Thoracic aorta (tissue), 2 donors: ENCODE data around the gene KCNK1. TPM values are rescaled to one million over a fixed set of nuclear protein-coding genes. Genes with fewer than 3 reads are reported as not detected.

Experiments used
- ATAC-seq: fragments of 150-250 bp; one replicate; pipeline ENCODE4 v1.8.0; 2017; ENCODE audit warnings: low read depth; ENCODE audit not compliant: insufficient number of reproducible peaks, low FRiP score
- DNase-seq: peaks from one replicate; pipeline ENCODE4 v3.0.0-alpha.2; 2020; ENCODE audit warnings: low spot score
- H3K27ac ChIP-seq, 2 donors: fragments of 200-600 bp; sonication (generic); 1 replicate in 1 of 2; 2 replicates in 1 of 2; pipeline ENCODE4 v1.5.1; 2016; ENCODE audit warnings: mild to moderate bottlenecking in 2 of 2, moderate library complexity in 2 of 2
- H3K27me3 ChIP-seq: fragments of 200-600 bp; sonication (generic); replicated peaks from 2 replicates; pipeline ENCODE4 v1.6.0; 2016; ENCODE audit warnings: mild to moderate bottlenecking; ENCODE audit not compliant: insufficient read depth
- H3K36me3 ChIP-seq: fragments of 200-600 bp; sonication (generic); one replicate; pipeline ENCODE4 v1.5.1; 2016
- H3K4me1 ChIP-seq, 2 donors: fragments of 200-600 bp; sonication (generic); 1 replicate in 1 of 2; 2 replicates in 1 of 2; pipeline versions ENCODE4 v1.5.1 to v1.6.0; 2016; ENCODE audit warnings: low read depth in 2 of 2, mild to moderate bottlenecking in 1 of 2; ENCODE audit not compliant: control insufficient read depth in 1 of 2
- H3K4me3 ChIP-seq: fragments of 200-600 bp; sonication (generic); 2 replicates; pipeline ENCODE4 v1.5.1; 2016; ENCODE audit warnings: mild to moderate bottlenecking
- H3K9me3 ChIP-seq: fragments of 200-600 bp; sonication (generic); 2 replicates; pipeline ENCODE4 v1.5.1; 2016
- CTCF ChIP-seq: fragments of 200-600 bp; sonication (generic); IDR thresholded peaks from one replicate; pipeline ENCODE4 v1.5.1; 2019; ENCODE audit warnings: antibody characterized with exemption
- total RNA-seq, 2 donors: library from RNA; depleted of rRNA; stranded (reverse); fragments of >200 nt; gene quantifications; one replicate each; pipeline versions ENCODE4 v1.1.0 to v1.2.3, GENCODE V29; 2016

The KCNK1 gene
- total RNA-seq, 2 donors from 2014 or later, result 6.2 to 8.5 TPM

- H3K4me3 ChIP-seq, result no peak overlapping the region
- H3K27me3 ChIP-seq, result no peaks in the 10 kb centered on the region
- H3K9me3 ChIP-seq, result no peaks in the 10 kb centered on the region
- peaks cover 0 to 16% of the 10 kb centered on the region in 2 donors for H3K4me1 ChIP-seq
- peak overlapping the region in 1 of 2 donors; percentile 4 for H3K27ac ChIP-seq
- H3K36me3 ChIP-seq, result no peaks in the 10 kb centered on the region
- ATAC-seq (no peak), DNase-seq (no peak)
- no peak for TF ChIP-seq CTCF
These were observed 75.3 kb downstream of the KCNK1 start for GRCh38 chr1:233689017-233689747.

- no peak overlapping the region for H3K4me3 ChIP-seq
- H3K4me1 ChIP-seq, result peaks cover 0 to 16% of the 10 kb centered on the region in 2 donors
- no peaks in the 10 kb centered on the region for H3K9me3 ChIP-seq
- no peaks in the 10 kb centered on the region for H3K27me3 ChIP-seq
- peak overlapping the region in 1 of 2 donors; percentile 4 for H3K27ac ChIP-seq
- no peak for DNase-seq
- H3K36me3 ChIP-seq, result no peaks in the 10 kb centered on the region
- TF ChIP-seq CTCF, result no peak
- ATAC-seq, result no peak
These were observed 75.9 kb downstream of the KCNK1 start for GRCh38 chr1:233689748-233690254.

GRCh38 chr1:233695901-233696300, 82.0 kb downstream of the KCNK1 start:
- Histone ChIP-seq H3K4me3 (no peak overlapping the region), H3K4me1 (no peaks in the 10 kb centered on the region), H3K9me3 (no peaks in the 10 kb centered on the region), H3K27me3 (no peaks in the 10 kb centered on the region), H3K27ac (no peak overlapping the region), H3K36me3 (no peaks in the 10 kb centered on the region)
- DNase-seq, result no peak
- TF ChIP-seq CTCF, result no peak
- ATAC-seq, result no peak

GRCh38 chr1:233700338-233700737, 86.4 kb downstream of the KCNK1 start:
- ATAC-seq (no peak), DNase-seq (no peak)
- no peak overlapping the region for H3K4me3 ChIP-seq
- H3K9me3 ChIP-seq, result no peaks in the 10 kb centered on the region
- H3K27me3 ChIP-seq, result no peaks in the 10 kb centered on the region
- TF ChIP-seq CTCF, result no peak
- H3K36me3 ChIP-seq, result no peaks in the 10 kb centered on the region
- H3K27ac ChIP-seq, result no peak overlapping the region
- no peaks in the 10 kb centered on the region for H3K4me1 ChIP-seq

GRCh38 chr1:233704170-233704897, 90.4 kb downstream of the KCNK1 start:
- no peak overlapping the region for H3K4me3 ChIP-seq
- ATAC-seq, result no peak
- peaks cover 4 to 21% of the 10 kb centered on the region in 2 donors for H3K4me1 ChIP-seq
- no peak for DNase-seq
- H3K36me3 ChIP-seq, result no peaks in the 10 kb centered on the region
- H3K9me3 ChIP-seq, result no peaks in the 10 kb centered on the region
- no peaks in the 10 kb centered on the region for H3K27me3 ChIP-seq
- H3K27ac ChIP-seq, result no peak overlapping the region
- no peak for TF ChIP-seq CTCF
